Nephron (organoid): ENCODE results near the gene IQSEC1.

Experiments
- H3K27ac Mint-ChIP-seq, 3 experiments: 2 replicates each; pipeline ENCODE4 v1.8.0; 2020; ENCODE audit warnings: mixed read lengths in 3 of 3, mild to moderate bottlenecking in 2 of 3, moderate library complexity in 1 of 3
- H3K27me3 Mint-ChIP-seq: 2 replicates; pipeline ENCODE4 v1.8.0; 2021; ENCODE audit warnings: low read depth, mild to moderate bottlenecking, moderate library complexity, mixed read lengths
- H3K36me3 Mint-ChIP-seq: 2 replicates; pipeline ENCODE4 v1.8.0; 2020; ENCODE audit warnings: low read depth, mixed read lengths
- H3K4me1 Mint-ChIP-seq: 2 replicates; pipeline ENCODE4 v1.8.0; 2020; ENCODE audit warnings: mixed read lengths
- H3K4me3 Mint-ChIP-seq, 3 experiments: 2 replicates each; pipeline ENCODE4 v1.8.0; 2020; ENCODE audit warnings: mild to moderate bottlenecking in 3 of 3, mixed read lengths in 3 of 3, moderate library complexity in 2 of 3
- H3K9me3 Mint-ChIP-seq: 2 replicates; pipeline ENCODE4 v1.8.0; 2020; ENCODE audit warnings: mixed read lengths
- TF ChIP-seq, protein P1 (sequence below), 3 experiments: fragments of 200-600 bp; sonication (generic); IDR thresholded peaks; one replicate each; pipeline ENCODE4 v1.5.0; 2021; ENCODE audit warnings: antibody characterized with exemption in 3 of 3; ENCODE audit not compliant: unreplicated experiment in 3 of 3

The IQSEC1 gene

DNA sequence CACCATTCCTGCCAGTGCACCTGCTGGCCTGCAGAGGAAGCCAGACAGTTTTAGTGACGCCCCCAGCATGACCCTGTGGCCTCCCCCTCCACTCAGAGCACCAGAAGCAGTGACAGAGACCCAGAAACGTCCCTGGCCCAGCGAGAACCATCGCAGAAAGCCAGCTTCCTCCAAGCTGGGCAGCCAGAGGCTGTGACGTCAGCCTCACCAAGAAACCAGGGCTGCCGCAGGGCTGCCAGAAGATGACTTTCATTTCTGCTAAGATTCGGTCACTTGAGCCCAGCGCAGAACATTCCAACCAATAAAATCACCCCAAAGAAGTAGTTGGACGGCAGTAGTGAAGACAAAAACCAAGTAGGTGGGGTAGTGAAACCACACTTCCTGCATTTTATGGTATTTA is 202.3 kb downstream of the IQSEC1 start:
- Mint-ChIP-seq H3K27ac (no peak overlapping the region), H3K36me3 (no peaks in the 10 kb centered on the region), H3K27me3 (peaks cover 35% of the 10 kb centered on the region), H3K9me3 (no peaks in the 10 kb centered on the region), H3K4me1 (peaks cover 34% of the 10 kb centered on the region), H3K4me3 (no peak overlapping the region)
- TF ChIP-seq, protein P1, sequence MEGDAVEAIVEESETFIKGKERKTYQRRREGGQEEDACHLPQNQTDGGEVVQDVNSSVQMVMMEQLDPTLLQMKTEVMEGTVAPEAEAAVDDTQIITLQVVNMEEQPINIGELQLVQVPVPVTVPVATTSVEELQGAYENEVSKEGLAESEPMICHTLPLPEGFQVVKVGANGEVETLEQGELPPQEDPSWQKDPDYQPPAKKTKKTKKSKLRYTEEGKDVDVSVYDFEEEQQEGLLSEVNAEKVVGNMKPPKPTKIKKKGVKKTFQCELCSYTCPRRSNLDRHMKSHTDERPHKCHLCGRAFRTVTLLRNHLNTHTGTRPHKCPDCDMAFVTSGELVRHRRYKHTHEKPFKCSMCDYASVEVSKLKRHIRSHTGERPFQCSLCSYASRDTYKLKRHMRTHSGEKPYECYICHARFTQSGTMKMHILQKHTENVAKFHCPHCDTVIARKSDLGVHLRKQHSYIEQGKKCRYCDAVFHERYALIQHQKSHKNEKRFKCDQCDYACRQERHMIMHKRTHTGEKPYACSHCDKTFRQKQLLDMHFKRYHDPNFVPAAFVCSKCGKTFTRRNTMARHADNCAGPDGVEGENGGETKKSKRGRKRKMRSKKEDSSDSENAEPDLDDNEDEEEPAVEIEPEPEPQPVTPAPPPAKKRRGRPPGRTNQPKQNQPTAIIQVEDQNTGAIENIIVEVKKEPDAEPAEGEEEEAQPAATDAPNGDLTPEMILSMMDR (IDR thresholded peaks at IDR 0.05; ENCODE audit: unreplicated experiment in 3 of 3): no peak

DNA sequence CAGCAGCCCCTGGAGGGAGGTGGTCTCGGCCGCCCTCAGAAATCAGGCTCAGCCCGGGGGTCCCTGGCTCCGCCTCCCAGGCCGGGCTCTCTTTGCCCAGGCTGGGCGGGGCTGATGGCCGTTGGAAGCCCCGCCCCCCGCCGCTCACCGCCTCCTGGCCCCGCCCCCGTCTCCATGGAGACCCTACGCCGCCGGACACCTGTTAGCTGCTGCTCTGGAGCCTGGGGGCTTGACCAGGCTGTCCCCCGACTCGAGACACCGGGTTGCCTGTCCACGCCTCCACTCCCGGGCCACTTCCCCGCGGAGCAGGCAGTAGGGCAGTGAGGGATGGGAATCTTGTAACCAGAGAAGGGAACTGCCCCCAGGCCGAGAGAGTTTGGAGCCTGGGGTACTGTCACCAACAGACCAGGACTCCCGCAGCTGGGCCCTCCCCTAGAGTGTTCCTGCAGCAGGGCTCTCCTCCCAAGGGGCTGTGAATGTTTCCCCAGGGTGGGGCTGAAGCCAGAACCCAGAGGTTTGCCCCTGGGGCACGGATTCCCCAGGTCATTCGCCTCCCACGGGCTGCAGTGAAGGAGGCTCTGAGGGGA is 204.1 kb downstream of the IQSEC1 start:
- Mint-ChIP-seq H3K4me1 (peaks cover 34% of the 10 kb centered on the region), H3K9me3 (peaks cover 2% of the 10 kb centered on the region), H3K4me3 (peak overlapping the region in 2 of 3 experiments; percentile 53 to 59)

DNA sequence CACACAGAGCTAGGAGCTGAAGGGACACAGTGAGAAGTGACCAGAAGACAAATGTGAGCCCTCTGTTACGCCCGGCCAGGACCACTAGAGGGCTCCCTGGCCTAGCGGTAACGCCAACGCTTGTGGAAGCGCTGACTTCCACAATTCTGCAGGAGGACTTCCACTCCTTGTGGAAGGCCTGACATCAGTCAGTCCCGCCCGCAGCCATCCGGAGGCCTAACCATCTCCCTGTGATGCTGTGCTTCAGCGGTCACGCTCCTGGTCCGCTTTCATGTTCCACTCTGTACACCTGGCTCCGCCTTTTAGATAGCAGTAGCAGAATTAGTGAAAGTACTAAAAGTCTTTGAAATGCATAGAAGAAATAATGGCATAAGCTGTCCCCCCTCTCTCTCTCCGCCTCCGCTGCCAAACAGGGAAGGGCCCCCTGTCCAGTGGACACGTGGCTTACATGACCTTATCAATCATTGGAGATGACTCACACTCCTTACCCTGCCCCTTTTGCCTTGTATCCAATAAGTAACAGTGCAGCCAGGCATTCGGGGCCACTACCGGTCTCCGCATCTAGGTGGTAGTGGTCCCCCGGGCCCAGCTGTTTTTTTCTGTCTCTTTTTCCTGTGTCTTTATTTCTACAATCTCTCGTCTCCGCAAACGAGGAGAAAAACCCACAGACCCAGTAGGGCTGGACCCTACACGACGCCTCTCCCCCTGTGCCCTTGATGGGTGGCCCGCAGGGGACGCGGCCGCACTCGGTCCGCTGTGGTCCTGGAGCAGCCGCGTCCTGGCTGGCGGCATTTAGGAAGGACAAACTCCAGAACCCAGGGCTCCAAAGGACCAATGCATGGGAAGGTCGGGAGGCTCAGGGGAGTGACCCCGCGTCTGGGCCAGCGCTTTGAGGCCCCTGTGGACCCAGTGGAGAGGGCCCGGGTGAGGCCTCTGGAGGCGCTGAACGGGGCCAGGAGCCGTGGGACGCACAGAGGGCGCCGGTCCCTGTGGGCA is 204.9 kb downstream of the IQSEC1 start:
- peak overlapping the region in 2 of 3 experiments; percentile 6 to 34 for H3K27ac Mint-ChIP-seq
- peaks cover 2% of the 10 kb centered on the region for H3K9me3 Mint-ChIP-seq
- peak overlapping the region; percentile 73 to 80 (median 78) for H3K4me3 Mint-ChIP-seq
- H3K27me3 Mint-ChIP-seq: peaks cover 31% of the 10 kb centered on the region
- no peaks in the 10 kb centered on the region for H3K36me3 Mint-ChIP-seq
- TF ChIP-seq, protein P1 (IDR thresholded peaks at IDR 0.05; ENCODE audit: unreplicated experiment in 3 of 3): peak; percentile 88 to 93 (median 92)
- peaks cover 34% of the 10 kb centered on the region for H3K4me1 Mint-ChIP-seq

More for the DNA sequence above, 204.1 kb downstream of the IQSEC1 start:
- Mint-ChIP-seq H3K27ac (no peak overlapping the region), H3K27me3 (peaks cover 35% of the 10 kb centered on the region), H3K36me3 (no peaks in the 10 kb centered on the region)
- TF ChIP-seq, protein P1 (IDR thresholded peaks at IDR 0.05; ENCODE audit: unreplicated experiment in 3 of 3): no peak

DNA sequence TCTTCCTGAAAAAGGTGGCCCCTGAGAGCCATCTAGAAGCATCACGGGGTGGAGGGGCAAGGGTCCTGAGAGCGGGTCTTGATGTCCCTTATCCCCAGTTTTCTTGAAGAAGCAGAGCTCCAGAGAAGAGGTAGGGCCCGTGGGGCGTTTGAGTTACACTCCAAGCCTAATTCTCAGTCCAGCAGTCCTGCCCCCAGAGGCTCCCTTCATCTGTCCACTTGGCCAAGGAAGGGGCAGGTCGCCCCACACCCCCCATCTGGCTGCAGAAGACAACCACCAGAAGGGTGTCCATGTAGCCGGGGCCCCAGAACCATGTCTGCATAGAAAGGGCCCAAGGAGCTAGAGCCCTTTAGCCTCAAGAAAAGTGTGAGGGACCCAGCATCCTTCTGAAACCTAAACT is 206.4 kb downstream of the IQSEC1 start:
- Mint-ChIP-seq H3K36me3 (no peaks in the 10 kb centered on the region), H3K9me3 (peaks cover 2% of the 10 kb centered on the region), H3K27me3 (peaks cover 27% of the 10 kb centered on the region), H3K4me3 (no peak overlapping the region), H3K27ac (no peak overlapping the region), H3K4me1 (peaks cover 31% of the 10 kb centered on the region)
- TF ChIP-seq, protein P1 (IDR thresholded peaks at IDR 0.05; ENCODE audit: unreplicated experiment in 3 of 3): no peak

DNA sequence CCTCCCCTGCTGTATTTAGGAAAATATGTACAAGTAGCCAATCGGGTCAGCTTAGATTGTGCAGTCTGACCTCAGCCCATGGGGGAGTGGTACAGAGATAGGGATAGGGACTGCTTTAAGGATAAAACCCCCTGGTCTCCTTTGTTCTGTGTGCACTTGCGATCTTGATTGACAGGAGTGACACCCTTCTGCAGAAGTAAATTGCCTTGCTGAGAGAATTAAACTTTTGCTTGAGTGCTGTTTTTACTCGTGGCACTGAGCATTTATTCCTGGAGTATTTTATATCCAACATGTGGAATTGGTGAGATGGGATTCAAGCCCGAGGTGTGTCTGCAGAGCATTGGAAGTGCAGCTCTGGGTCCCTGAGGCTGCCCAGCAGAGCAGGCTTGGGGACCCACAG is 208.0 kb downstream of the IQSEC1 start:
- TF ChIP-seq, protein P1 (IDR thresholded peaks at IDR 0.05; ENCODE audit: unreplicated experiment in 3 of 3): no peak
- H3K36me3 Mint-ChIP-seq: no peaks in the 10 kb centered on the region
- peaks cover 16% of the 10 kb centered on the region for H3K27me3 Mint-ChIP-seq
- peaks cover 2% of the 10 kb centered on the region for H3K9me3 Mint-ChIP-seq
- H3K4me3 Mint-ChIP-seq: no peak overlapping the region
- peaks cover 16% of the 10 kb centered on the region for H3K4me1 Mint-ChIP-seq
- H3K27ac Mint-ChIP-seq: no peak overlapping the region
